NCI-H1417 (cell line): Measurements from ENCODE around the gene PLEKHA4.

Experiments
- DNase-seq, 3 experiments: peaks; one replicate each; lab custom pipeline; 2025; lab: John Stamatoyannopoulos, UW

PLEKHA4 gene

DNA sequence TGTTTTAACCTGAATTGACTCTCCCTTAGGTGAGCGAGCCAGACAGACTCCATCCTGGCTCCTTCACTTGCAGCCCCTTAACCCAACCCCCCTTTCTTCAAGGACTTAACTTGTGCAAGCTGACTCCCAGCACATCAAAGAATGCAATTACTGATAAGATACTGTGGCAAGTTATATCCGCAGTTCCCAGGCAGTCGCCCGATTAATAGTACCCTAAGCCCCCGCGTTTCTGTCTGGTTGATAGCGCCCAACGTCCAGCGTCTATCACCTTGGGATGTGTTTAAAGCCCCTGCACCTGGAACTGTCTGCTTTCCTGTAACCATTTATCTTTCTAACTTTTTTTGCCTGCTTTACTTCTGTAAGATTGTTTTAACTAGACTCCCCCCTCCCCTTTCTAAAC, 38.3 kb downstream of the PLEKHA4 start:
- DNase-seq: no peak

DNA sequence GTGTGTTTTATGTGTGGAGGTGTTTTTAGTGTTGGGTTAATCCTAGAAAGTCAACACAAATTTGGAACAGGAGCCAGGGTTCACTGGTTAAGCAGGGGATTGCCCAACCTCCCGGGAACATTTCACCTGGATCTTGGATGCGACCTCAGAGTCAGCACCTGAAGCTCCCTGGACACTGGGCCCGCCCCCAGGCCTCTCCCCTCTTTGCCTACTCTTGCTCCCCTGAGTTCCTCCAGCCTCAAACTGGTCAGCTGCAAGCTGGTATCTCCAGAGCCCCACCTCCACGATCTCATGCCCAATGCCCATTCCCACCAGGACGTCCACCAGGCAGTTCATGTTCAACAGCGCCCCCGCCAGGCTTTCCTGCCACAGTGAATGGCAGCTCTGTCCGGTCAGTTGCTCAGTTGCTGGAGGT, 41.8 kb downstream of the PLEKHA4 start:
- no peak for DNase-seq

DNA sequence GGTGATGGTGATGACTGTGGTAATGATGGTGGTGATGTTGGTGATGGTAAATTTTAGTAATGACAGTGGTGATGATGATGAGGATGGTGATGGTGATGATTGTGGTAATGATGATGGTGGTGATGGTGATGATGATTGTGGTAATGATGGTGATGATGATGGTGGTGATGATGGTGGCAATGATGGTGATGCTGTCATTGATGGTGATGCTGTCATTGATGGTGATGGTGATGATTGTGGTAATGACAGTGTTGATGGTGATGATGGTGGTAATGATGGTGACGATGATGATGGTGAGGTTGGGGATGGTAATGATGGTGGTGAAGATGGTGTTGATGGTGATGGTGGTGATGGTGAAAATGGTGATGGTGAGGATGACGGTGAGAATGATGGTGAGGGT, 45.9 kb downstream of the PLEKHA4 start:
- DNase-seq: no peak

DNA sequence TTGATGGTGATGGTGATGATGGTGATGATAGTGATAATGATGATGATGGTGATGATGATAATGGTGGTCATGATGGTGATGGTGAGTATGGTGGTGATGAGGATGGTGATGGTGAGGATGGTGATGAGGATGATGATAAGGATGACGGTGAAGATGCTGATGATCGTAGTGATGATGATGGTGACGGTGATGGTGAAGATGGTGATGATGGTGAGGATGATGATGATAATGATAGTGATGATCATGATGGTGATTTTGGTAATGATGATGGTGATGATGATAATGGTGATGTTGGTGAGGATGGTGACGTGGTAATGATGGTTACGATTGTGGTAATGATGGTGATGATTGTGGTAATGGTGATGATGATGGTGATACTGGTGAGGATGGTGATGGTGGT, 46.8 kb downstream of the PLEKHA4 start:
- DNase-seq: no peak

DNA sequence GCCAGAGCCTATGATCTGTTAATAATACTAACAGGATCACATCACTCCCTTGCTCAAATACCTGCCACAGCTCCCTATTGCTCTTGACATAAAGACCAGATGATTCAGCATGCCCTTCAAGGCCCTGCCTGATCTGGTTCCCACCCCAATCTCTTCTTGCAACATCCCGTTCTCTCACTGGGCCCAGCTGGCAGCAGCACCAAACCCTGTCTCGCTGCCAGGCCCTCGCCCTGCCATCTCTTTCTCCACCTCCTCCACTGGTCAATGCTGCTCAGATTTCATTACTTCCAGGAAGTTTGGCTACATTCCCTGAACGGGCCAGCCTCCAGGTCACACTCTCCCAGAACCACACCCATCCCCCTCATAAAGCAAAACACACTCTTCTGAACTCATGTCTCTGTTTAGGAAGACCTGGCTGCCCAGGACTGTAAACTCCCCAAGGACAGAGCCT, 49.0 kb downstream of the PLEKHA4 start:
- peak in 1 of 3 experiments; percentile 36 for DNase-seq

DNA sequence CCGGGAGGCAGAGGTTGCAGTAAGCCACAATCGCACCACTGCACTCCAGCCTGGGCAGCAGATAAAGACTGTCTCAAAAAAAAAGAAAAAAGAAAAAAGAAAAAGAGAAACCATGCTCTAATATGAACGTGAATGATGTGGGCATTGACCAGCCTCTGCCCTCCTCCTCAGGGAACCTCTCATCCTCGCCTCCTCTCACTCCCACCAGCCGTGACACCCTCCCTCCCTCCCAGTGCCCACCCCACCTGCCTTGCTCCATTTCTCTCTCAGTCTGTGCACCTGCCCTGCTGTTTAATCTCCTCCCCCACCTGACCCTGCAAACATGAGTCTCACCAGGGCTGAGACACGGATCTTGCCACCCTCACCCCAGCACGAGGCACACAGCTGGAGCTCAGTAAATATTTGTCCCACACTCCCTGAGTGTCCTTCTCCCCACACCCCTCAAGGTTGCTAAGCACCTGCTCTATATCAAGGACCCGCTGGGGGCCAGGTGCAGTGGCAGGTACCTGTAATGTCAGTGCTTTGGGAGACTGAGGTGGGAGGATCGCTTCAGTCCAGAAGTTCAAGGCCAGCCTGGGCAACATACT, 50.1 kb downstream of the PLEKHA4 start:
- DNase-seq: peak; percentile 95 to 99 (median 99)

DNA sequence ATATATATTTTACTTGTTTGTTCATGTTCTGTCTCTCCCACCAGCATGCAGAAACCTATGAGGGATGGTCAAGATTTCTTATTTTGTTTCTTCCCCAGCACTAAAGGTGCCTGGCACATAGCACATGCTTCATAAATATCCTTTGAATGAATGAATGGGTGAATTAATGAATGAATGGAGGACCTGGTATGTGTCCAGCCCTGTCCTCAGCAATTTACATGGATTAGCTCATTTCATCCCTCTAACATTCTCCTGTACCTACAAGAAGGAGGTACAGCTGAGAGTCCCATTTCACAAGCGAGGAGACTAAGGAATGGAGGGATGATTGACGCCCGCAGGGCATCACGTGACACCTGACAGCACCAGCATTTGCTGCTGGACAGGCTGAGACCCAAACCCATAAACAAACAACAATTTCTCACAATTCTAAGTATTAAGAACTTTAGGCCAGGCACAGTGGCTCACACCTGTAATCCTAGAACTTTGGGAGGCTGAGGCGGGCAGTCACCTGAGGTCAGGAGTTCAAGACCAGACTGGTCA, 50.8 kb downstream of the PLEKHA4 start:
- peak in 2 of 3 experiments; percentile 15 to 44 for DNase-seq

DNA sequence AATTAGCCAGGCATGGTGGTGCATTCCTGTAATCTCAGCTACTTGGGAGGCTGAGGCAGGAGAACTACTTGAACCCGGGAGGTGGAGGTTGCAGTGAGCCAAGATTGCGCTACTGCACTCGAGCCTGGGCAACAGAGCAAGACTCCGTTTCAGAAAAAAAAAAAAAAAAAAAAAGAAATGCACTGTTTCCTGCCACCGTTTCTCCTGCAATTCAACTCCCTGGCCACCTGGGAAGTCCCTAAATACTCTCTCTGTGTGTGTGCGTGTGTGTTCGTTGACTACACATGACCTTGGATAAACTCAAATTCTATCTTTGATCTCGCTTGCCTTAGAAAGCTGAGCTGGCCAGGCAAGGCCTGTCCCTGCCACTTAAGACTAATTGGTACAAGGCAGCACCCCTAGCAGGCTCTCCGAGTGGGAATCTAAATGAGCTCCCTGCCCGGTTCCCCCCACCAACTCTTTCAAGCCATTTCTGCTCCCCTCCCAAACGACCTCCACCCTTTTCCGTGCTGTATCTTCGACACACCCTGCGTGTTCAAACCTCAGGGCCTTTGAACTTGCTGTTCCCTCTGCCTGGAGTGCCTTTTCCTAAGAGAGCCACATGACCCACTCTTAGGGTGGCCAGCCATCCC, 52.4 kb downstream of the PLEKHA4 start:
- DNase-seq: peak; percentile 39 to 77 (median 46)

DNA sequence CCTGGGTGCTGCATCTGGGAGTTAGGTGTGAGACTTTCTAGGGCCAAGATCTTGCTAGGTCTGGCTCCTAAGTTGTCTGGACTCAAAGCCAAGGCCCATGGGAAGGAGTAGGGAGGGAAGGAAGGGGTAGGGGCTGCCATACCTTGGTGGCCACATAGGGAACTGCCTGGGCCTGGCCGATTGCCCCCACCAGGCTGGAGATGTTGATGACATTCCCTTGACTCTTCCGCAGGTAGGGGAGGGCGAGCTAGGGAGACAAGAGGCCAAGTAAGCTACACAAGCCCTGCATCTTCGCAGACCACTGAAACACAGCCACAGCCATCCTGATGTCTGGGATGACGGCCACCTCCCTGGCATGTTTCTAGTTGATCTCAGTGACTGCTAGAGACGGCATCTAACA, 53.5 kb downstream of the PLEKHA4 start:
- DNase-seq: no peak

DNA sequence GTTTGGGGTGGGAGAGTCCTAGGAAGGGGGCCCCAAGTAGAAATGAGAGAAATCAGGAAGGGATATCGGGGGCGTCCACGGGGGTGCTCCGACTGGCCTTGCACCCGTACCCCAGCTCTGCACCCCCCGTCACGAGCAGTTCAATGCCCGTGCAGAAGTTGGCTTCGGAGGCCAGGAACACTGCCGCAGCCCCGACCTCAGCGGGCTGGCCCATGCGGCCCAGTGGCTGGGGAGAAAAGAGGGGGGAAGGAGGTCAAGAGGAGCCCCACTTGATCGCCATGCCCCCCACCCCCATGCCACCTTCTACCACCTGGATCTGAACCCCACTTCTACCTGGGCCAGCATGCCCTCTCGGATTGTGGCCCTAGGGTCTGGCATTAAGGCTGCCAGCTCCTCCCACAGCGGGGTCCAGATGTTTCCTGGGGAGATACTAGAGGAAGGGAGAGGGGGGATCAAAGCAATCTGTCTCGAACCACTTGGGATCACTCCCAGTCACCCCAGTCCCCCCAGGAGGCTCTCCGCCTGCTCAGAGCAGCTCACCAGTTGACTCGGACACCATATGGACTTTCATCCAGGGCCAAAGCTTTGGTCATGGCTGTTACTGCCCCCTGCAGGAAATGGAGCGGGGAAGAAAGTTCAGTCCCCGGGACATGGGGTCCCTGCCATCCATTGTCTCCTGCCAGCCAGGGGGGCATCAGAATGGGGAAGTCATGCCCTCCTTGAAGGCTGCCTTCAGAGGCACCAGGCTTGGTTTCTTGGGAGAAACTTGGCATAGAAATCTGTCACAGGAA, 55.1 kb downstream of the PLEKHA4 start:
- no peak for DNase-seq

DNA sequence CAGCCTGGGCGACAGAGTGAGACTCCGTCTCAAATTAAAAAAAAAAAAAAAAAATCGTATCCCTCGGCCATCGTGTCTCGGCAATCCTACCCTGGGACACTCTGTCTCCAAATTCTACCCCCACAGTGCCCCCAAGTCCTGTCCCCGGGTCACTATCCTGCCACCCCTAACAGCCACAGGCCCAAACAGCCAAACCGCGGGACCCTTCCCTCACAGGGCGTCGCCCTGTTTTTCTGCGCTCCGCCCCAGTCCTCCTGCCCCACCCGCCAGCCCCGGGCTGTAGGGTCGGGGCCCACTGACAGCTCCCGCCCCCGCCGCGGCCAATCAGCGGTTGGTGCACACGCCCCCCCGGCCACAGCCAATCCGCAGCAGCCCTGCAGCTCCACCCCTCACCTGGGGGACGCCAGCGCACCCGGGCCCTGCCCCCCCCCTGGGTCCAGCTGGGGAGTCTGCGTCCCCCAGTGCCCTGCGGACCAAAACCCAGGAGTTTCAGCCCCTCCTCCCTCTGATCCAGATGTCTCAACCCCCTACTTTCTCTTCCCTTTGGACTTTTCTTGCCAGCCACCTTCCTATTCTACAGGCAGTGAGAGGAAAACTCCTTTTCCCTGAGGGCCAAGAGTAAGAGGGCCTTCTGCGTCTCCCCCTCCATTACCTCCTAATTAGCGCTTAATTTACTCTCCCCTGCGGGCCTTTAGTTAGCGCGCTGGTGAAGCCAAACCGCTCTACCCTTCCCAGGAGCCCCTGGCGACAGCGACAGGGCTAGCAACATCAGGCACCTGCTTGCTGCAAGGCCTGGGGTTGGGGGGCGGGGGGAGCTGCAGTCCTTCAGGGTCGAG, 56.1 kb downstream of the PLEKHA4 start:
- DNase-seq: peak; percentile 87 to 98 (median 97)

DNA sequence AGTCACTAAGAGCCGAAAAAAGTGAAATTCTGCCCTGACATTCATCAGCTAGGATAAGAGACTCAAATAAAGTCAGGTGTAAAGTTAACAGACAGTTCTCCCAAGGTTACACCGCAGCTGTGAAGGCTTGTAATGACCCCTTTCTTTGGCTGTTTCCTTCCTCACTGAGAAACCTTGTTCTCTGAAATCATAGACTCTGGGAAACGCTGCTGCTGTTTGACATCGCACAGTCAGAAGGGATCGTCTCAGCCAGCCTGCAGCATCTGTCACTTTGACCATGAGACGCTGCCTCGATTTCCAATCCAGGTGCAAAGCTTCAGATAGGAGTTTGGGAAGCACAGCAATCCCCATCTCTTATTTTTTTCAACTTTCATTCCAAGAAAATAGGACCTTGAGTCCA, 58.3 kb downstream of the PLEKHA4 start:
- DNase-seq: peak in 1 of 3 experiments; percentile 36

DNA sequence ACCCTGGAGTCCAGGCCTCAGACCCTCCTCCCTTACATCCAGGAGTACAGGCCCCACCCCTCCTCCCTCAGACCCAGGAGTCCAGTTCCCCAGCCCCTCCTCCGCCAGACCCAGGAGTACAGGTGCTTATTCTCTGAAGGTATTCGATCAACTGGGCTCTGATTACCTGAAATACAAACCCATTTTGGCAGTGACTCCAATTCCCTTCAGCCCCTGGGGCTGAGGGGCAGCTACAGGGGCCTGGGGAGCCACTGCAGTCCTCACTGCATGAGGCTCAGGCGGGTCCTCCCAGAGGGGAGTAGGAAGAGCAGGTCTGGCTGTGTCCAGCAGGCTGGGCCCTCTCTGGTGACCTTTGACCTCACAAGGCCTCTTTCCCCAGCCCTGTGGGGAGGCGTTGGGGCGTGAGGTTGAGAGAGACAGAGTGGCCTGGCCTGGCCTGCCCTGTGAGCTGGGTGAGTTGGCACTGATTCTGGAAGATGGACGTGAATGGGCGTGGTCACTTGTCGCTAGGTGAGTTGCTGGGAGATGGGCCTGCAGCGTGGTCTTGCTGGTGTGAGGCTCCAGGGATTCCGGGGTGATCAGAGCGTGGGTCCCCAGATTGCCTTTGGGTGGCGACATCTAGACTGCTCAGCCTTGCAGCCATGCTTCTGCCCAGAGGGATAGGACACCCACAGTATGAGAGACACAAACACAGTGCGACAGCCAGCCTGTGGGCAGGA, 60.7 kb downstream of the PLEKHA4 start:
- DNase-seq: no peak

DNA sequence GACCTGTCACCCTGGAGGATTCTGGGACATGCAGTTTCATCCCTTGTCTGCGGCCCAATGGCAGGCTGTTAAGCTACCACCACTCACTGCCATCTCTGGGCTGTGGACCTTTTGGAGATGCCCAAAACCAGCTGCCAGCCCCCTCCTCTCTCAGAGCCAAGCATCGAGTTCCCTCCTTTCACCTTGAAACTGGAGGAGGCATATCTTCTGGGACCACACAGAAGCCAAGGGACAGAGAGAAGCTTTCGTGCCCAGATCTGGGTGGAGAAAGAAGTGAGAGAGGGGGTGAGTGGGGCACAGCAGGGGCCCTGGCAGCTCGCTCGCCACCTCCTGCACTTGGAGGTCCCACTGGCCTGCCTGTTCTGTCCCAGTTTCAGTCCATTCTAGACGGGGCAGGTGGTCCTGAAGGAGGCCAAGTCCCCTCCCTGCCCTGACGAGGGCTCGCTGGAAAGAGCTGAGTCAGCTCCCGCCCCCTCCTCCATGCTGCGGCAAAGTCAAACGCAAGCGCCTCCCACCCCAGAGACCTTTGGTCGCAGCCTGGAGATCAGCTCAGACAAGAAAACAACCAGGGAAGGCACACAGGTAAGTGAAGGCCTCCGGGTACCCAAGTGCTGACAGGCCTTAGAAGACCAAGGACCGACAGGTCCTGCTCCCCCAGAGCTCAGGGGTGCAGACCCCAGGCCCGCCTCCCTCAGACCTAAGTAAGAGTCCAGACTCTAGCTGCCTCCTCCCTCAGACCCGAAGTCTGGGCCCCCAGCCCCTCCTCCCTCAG, 61.4 kb downstream of the PLEKHA4 start:
- DNase-seq: peak in 1 of 3 experiments; percentile 7

DNA sequence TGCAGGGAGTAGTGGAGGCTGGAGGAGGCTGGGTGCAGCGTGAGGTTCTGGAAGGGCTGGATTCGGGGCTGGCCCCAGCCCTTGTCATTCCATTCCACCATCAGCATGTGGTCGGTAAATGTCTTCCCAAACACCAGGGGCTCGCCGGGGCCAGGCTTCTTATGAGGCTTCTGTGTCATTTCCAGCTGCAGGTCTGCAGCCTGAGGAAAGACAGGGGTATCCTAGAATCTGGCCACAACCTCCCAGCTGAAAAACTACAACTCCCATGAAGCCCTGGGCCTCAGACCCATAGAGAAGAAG, 61.9 kb downstream of the PLEKHA4 start:
- DNase-seq: peak in 2 of 3 experiments; percentile 33 to 36

DNA sequence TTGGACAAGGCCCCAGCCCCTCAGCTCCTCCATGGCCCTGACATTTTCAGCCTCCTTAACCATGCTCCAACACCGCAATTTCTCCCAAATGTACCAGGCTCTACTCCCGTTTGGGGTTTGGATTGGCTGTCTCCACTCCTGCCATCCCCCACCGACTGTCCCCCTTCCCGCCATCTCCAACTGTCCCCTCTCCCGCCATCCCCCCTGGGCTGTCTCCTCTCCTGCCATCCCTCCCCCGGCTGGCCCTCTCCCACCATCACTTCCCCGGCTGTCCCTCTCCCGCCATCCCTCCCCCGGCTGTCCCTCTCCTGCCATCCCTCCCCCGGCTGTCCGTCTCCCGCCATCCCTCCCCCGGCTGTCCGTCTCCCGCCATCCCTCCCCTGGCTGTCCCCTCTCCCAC, 63.0 kb downstream of the PLEKHA4 start:
- DNase-seq: no peak

DNA sequence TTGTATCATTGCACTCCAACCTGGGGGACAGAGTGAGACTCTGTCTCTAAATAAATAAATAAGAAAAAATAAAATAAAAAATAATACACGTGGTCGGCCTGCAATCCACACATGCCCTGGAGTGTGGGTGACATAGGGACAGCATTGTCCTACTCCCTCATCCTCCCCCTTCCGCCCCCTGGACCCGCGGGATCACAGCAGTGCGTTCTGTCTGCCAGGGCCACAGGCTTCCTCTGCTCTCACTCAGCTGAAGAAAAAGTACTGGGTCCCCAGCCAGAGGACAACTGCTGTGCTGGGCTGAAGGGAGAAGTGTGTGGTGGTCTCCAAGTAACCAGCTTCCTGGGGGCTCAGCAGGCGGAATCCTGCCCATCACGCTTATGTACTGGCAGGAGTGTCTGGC, 63.9 kb downstream of the PLEKHA4 start:
- no peak for DNase-seq

DNA sequence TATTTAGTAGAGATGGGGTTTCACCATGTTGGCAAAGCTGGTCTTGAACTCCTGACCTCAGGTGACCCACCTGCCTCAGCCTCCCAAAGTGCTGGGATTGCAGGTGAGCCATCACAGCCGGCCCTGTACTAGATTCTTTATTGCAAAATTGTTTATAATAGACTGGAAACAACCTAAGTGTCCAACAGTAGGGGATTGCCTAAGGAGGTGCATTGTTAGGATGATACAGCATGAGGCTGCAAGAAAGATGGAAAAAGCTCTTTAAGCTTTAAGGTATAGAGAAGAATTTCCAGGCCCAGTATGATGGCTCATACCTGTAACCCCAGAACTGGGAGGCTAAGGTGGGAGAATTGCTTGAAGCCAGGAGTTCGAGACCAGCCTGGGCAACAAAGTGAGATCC, 65.8 kb downstream of the PLEKHA4 start:
- DNase-seq: no peak

DNA sequence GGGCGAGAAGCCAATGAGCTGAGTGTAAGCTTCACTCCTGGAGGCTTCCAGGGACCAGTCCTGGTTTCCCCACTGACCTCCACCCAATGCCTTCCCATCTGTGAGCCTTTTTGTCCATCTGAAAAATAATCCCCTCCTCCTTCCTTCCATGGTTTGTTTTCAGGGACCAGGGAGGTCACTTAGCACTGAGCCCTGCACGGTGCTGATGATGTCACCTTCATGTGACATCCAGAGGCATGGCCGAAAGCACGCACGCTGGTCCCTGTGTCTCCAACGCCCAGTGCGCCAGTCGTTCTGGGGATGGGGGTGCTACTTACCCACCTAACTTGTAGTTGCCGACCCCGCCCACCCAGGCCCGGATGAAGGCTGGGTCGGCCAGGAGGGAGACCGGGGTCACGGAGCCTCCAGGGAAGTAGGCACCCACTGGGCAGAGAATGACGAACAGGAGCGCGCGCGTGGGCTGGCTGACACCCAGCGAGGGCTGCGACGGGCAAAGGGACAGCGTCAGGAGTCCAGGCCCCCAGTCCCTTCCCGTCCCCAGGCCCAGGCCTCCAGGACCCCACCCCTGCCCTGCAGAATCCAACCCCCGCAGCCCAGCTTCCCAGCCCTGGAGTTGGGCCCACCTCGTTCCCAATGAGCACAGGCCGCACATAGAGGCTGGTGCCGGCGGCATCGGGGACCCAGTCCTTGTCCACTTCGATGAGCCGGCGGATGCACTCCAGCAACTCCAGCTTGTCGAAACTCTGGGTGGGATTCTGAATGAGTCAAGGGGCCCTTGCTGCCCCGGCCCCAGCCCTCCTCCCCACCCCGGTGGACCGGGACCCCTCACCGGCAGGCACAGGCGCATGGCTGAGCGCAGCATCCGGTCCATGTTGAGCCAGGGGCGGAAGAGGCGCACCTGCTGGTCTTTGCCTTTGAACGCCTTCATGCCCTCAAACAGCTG, 68.8 kb downstream of the PLEKHA4 start:
- no peak for DNase-seq
